Measurements from ENCODE around the gene METTL24.
"Not testable (repeated sequence)": the region's sequence is repeated elsewhere in the genome, so short reads cannot be mapped to it uniquely, and the experiment has no call there.

METTL24 gene

GRCh38 chr6:110255211-110255750, 102.9 kb downstream of the METTL24 start:
- DNase-seq, result no peak

DNA sequence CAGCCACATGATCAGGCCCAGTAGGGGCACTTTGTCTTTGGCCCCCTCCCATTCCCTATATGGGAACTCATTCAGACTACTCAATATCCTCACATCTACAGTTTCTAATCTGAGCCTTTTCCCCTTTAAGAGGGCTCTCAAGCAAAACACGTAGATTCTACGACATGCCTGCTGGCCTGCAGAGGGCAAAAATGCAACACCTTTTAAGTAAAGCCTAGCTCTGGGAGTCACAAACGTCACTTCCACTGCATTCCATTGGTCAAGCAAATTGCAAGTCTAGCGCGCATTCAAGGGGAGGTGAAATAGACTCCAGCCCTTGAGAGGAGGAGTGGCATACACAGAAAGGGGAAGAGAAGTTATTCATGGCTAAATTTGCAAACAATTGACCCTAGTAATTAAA, 107.3 kb downstream of the METTL24 start:
- DNase-seq, result no peak

DNA sequence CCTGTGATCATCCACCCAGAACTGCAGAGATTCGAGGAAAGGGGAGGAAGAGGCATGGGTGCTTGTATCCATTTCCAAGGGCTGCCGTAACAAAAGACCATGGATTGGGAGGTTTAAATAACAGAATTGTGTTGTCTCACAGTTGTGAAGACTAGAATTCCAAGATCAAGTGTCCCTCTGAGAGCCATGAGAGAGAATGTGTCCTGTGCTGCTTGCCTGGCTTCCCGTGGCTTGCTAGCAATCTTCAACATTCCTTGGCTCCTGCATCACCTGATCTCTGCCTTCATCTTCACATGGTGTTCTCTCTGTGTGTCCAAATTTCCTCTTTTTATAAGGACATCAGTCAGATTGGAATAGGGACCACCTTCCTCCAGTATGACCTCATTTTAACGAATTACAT, 108.1 kb downstream of the METTL24 start:
- DNase-seq, result no peak

DNA sequence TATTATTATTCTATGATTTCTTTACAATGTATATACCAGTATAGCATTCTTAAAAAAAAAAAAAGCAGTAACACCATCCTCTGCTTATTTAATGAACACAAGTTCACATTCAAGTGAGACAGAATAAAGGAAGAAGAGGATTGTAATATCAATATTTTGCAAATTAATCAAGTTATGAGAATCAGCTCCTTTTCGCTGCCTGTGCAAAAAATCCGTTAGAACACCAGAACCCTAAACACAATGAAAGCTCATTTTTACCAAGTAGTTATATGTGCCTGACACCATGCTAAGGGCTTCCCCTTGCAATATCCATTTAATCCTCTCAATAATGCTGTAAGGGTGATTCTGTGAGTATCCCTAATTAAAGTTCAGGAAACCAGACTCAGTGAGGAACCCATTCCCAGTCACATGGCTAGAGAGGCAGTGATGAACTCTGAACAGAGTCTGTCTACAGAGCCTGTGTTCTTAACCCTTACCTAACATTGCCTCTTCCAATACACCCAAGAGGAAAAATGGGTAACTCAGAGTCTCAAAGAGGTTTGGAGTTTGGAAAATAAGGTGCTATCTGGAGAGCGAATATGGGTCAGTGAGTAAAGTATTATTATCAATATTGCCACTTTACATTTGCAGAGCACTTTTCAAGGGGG, 111.1 kb downstream of the METTL24 start:
- DNase-seq, result no peak

GRCh38 chr6:110246378-110246777, 111.8 kb downstream of the METTL24 start:
- no peak for DNase-seq

- not testable (repeated sequence) for DNase-seq
Observed at GRCh38 chr6:110244621-110245020, 113.5 kb downstream of the METTL24 start.

- no peak for DNase-seq
Observed at GRCh38 chr6:110239526-110240274, 118.4 kb downstream of the METTL24 start.

- DNase-seq, result not testable (repeated sequence)
Observed at GRCh38 chr6:110236007-110236406, 122.1 kb downstream of the METTL24 start.

DNA sequence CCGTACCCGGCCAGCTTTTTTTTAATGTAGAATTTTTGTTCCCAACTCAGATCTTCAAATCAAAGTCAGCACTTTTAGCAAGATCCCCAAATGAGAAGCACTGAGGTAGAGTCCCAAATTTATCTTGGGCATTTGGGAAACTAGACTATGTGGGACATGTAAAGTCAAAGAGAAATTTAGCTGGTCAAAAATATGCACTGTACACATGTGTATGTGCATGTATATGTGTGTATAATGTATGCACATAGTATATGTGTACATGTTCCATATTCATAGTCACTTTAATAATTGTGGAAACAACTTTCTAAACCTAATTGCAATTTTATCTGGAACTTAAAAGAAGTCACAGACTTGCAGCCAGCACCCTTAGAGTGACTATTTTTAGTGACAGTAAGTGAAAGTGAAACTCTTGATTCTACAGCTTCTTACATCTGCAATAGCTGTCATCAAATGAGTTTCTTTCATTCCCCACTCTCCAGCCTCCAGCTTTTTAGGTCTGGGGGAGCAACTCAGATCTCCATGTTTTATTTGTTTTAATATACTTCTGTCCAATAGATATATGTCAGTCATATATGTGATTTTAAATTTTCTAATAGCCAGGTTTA, 124.3 kb downstream of the METTL24 start:
- DNase-seq, result no peak

- no peak for DNase-seq
Observed at GRCh38 chr6:110232450-110232849, 125.7 kb downstream of the METTL24 start.

DNA sequence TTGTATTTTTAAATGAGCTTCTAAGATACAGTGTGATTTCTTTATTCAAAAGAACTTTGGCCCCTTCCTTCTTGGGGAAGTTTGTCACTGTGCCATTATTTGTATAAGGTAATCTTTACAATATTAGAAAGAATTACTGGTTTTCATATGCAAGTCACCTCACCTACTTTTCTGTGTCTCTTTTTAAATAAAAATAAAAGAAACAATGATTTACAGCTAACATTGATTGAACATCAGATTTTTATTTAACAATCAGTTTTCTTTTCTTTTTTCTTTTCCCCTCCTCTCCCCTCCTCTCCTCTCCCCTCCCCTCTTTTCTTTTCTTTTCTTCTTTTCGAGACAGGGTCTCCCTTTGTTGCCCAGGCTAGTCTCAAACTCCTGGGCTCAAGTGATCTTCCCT, 131.9 kb downstream of the METTL24 start:
- DNase-seq, result no peak

DNA sequence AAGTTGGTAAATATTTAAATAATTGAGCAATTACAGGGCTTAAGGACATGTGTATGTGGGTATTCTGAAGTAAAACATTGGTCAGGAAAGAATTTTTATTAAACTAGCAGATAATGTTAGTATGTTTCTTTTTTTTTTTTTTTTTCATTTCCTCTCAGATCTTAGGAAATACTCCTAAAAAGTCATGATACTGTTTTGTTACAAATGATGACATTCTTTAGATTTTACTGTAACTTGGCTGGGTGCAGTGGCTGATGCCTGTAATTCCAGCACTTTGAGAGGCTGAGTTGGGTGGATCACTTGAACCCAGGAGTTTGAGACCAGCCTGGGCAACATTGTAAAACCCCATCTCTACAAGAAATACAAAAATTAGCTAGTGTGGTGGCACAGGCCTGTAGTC, 136.4 kb downstream of the METTL24 start:
- no peak for DNase-seq

DNA sequence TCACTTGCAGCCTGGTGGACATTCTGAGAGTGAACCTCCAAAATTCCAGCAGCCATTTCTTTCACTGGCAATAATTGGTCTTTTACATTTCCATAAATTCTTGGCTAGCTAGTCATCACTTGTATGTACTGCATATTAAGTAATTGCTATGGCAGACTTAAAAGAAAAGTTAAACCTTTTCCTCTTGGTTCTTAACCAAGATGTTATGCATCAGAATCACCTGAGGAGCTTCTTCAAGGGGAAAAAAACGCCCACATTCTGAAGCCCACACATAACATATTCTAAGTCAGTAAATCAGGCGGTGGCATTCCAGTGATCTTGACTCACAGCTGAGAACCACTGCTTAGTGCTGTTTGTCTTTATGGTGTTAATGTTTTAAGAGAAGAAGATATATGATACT, 140.9 kb downstream of the METTL24 start:
- no peak for DNase-seq

GRCh38 chr6:110216140-110216539, 142.0 kb downstream of the METTL24 start:
- no peak for DNase-seq

DNA sequence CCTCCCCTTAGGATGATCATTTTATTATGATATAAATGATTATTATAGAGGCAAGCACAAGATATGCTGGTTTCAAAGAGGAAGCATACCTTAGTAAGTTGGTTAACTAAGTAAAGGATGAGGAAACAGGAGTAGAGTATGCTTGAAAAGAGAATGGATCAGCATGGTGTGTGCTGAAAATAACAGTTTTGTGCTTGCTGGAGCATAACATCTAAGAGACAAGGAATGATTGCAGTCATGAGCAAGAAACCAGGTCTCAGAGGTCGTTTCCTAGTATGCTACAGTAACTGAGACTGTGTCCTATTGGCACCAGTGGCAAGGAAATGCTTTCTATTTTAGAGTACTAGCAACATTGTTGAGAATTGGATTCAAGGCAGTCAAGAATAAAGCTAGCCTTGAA, 143.8 kb downstream of the METTL24 start:
- no peak for DNase-seq

DNA sequence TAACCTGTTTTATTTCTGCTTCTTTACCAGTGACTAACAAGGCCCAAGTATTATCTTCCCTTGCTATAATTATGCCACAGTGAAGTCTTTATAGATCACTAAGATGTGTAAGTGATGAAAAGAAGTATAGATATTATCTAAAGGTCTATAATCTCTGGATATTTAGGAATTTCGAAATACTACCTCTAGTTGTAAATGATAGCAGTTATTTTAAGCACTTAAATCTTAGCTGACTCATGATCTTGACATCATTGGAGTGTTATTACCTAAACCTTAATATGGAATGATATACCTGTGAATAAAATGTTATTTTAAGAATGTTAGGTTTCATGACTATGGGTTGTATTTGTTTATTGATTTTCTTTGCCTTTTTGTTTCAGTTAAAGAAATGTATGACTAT, 146.4 kb downstream of the METTL24 start:
- no peak for DNase-seq

GRCh38 chr6:110207652-110208051, 150.5 kb downstream of the METTL24 start:
- no peak for DNase-seq

GRCh38 chr6:110201151-110201884, 156.8 kb downstream of the METTL24 start:
- peak; percentile 29 for DNase-seq

DNA sequence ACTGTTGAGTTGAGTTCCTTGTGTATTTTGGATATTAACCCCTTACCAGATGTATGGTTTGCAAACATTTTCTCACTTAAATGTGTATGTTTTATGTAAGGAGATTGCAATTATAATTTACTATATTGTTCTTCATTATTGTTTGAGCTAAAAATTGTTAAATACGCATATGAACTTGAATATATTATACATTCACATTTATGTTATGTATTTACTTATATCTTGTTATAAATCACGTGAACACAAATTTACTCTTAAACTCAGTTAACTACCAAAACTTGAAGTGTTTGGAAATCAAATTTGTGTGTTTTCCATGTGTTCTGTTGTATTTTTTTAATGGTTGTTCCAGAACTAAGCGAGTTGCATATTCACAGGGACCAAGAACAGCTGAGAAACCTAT, 159.6 kb downstream of the METTL24 start:
- no peak for DNase-seq

GRCh38 chr6:110196874-110197273, 161.3 kb downstream of the METTL24 start:
- DNase-seq, result no peak

DNA sequence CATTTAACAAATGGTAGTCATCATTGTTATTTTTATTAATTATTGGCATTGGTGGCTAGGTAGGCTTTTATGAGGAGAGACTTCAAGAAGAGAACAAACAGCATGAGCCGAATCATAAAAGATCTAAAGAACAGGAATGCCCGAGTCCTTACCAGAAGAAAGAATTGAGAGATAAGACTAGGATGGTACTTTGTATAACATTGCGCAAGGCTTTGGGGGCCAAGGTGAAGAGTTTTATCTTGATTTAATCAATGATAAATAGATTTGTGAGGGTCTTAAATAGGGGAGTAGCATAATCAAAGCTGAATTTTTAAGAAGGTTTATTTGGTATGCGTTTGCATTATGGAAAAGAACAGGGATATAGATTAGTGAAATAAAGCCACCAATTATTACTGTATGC, 162.5 kb downstream of the METTL24 start:
- no peak for DNase-seq
